Left lung (tissue), 10 donors: ENCODE measurements around the gene PLA2R1. TPM values are rescaled to one million over a fixed set of nuclear protein-coding genes. Genes with fewer than 3 reads are reported as not detected.

Experiments
- ATAC-seq: fragments of 200-7000 bp; cut with Tn5 transposase; one replicate; pipeline ENCODE4 v1.9.1; 2020; ENCODE audit warnings: moderate library complexity
- DNase-seq, 4 donors: peaks; one replicate each; pipeline ENCODE4 v3.0.0-alpha.2; 2013 to 2020
- H3K27ac ChIP-seq, 2 donors: fragments of 200-600 bp; sonication (generic) in 1 of 2; one replicate each; pipeline versions ENCODE4 v1.5.0 to v1.8.0; 2020 to 2021
- H3K27me3 ChIP-seq, 2 donors: fragments of 200-600 bp; sonication (generic) in 1 of 2; one replicate each; pipeline versions ENCODE4 v1.5.0 to v1.8.0; 2020 to 2021
- H3K36me3 ChIP-seq, 2 donors: fragments of 200-600 bp; sonication (generic) in 1 of 2; one replicate each; pipeline versions ENCODE4 v1.5.0 to v1.8.0; 2020 to 2021
- H3K4me1 ChIP-seq, 2 donors: fragments of 200-600 bp; one replicate each; pipeline ENCODE4 v1.8.0; 2021
- H3K4me3 ChIP-seq, 2 donors: fragments of 200-600 bp; sonication (generic) in 1 of 2; one replicate each; pipeline versions ENCODE4 v1.5.0 to v1.8.0; 2020 to 2021; ENCODE audit warnings: mild to moderate bottlenecking in 1 of 2
- H3K9me3 ChIP-seq, 2 donors: fragments of 200-600 bp; sonication (generic) in 1 of 2; one replicate each; pipeline versions ENCODE4 v1.5.0 to v1.8.0; 2020 to 2021
- CTCF ChIP-seq, 2 donors: fragments of 200-600 bp; sonication (generic) in 1 of 2; IDR thresholded peaks; one replicate each; pipeline versions ENCODE4 v1.5.0 to v1.8.0; 2021; ENCODE audit warnings: antibody characterized with exemption in 2 of 2
- intact Hi-C, 2 donors: fragments of 100-400 bp; cut with DNase I; formaldehyde crosslinking; loops; one replicate each; pipeline versions ENCODE4 v1.11.2 to v1.14.2; 2022
- polyA plus RNA-seq, 6 donors: library from polyadenylated mRNA; unstranded; fragments of 120-200 nt; gene quantifications; one replicate each; pipeline ENCODE4 v1.2.1, GENCODE V29; 2013; ENCODE audit not compliant: insufficient read length in 6 of 6
- total RNA-seq, 2 donors: library from RNA; stranded (reverse); fragmentation: NEBNext Ultra II Directional; extraction: Animal tissue kit (Norgen Biotek cat#: 25700); gene quantifications; one replicate each; pipeline ENCODE4 v1.2.1, GENCODE V29; 2021
- donor health status: DM: no; HTN: yes; CAD: no.
- donor health status: DM: no; HTN: no; CAD: no.

PLA2R1 gene
- total and polyA plus RNA-seq, 8 donors, result 4.1 to 7.2 (median 5.5) TPM

GRCh38 chr2:159998243-159998642 lies 64.2 kb downstream of the PLA2R1 start:
- intact Hi-C loops, result no loop called here
- DNase-seq, result no peak
- ATAC-seq, result no peak
- H3K4me3 ChIP-seq, result no peak overlapping the region
- no peaks in the 10 kb centered on the region for H3K27me3 ChIP-seq
- no peak for TF ChIP-seq CTCF (IDR thresholded peaks at IDR 0.05)
- no peaks in the 10 kb centered on the region for H3K9me3 ChIP-seq
- no peaks in the 10 kb centered on the region for H3K36me3 ChIP-seq
- H3K27ac ChIP-seq, result no peak overlapping the region
- H3K4me1 ChIP-seq, result no peaks in the 10 kb centered on the region

DNA sequence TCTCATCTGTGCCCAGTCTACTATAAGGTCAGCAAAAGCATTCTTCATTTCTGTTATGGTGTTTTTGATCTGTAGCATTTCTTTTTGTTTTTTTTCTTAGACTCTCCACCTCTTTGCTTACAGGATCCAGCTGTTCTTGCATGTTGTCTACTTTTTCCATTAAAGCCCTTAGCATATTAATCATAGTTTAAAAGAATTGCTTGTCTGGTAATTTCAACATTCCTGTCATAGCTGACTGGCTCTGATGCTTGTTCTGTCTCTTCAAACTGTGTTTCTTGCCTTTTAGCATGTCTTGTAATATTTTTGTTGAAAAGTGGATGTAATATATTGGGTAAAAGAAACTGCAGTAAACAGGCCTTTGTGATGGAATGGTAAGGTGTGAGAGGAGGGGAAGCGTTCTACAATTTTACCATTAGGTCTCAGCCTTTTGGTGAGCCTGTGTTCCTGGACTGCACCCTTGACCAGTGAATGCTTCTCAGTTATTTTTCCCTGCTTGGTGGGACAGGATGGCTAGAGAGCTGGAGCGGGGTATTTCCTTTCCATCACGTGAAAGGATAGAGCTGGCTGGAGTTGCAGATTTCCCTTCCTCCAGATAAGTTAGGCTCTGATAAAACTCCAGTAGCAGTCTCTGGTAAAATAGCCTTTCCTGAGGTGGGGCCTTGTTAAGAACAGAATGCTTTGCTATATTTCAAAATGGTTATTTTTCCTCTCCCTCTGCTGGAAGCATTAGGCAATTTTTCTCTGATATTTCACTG lies 65.4 kb downstream of the PLA2R1 start:
- intact Hi-C loops, result no loop called here
- TF ChIP-seq CTCF (IDR thresholded peaks at IDR 0.05), result no peak
- Histone ChIP-seq H3K27ac (peak overlapping the region in 1 of 2 donors; percentile 57), H3K4me1 (no peaks in the 10 kb centered on the region), H3K9me3 (no peaks in the 10 kb centered on the region), H3K27me3 (no peaks in the 10 kb centered on the region), H3K4me3 (no peak overlapping the region), H3K36me3 (no peaks in the 10 kb centered on the region)
- ATAC-seq (peak; percentile 29), DNase-seq (no peak)

GRCh38 chr2:159995038-159995437 lies 67.4 kb downstream of the PLA2R1 start:
- no peak for TF ChIP-seq CTCF (IDR thresholded peaks at IDR 0.05)
- H3K27ac ChIP-seq, result no peak overlapping the region
- no peak overlapping the region for H3K4me3 ChIP-seq
- no peaks in the 10 kb centered on the region for H3K4me1 ChIP-seq
- no peak for ATAC-seq
- no peaks in the 10 kb centered on the region for H3K9me3 ChIP-seq
- DNase-seq, result no peak
- H3K36me3 ChIP-seq, result no peaks in the 10 kb centered on the region
- H3K27me3 ChIP-seq, result no peaks in the 10 kb centered on the region
- intact Hi-C loops, result no loop called here

DNA sequence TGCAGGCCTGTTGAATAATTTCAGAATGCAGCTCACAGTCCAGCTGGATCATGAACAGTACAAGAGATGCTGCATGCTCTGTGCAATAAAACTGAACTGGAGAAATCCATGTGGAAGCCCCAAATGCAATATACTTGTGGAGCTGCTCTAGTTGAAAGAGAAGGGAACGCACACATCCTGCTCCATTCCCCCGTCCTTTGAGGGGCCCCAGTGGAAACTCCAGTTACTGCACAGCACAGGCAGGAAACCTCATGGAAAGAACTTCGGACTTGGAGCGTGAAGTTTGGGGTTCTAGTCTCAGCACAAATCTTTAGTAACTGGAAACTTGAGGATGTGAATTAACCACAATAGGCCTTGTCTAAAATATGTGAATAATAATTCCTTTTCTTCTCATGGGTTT lies 73.2 kb downstream of the PLA2R1 start:
- Histone ChIP-seq H3K4me3 (no peak overlapping the region), H3K27me3 (no peaks in the 10 kb centered on the region), H3K4me1 (no peaks in the 10 kb centered on the region), H3K9me3 (peaks cover 0 to 4% of the 10 kb centered on the region in 2 donors), H3K36me3 (no peaks in the 10 kb centered on the region), H3K27ac (no peak overlapping the region)
- intact Hi-C loops, result no loop called here
- no peak for TF ChIP-seq CTCF (IDR thresholded peaks at IDR 0.05)
- no peak for ATAC-seq
- DNase-seq, result no peak

DNA sequence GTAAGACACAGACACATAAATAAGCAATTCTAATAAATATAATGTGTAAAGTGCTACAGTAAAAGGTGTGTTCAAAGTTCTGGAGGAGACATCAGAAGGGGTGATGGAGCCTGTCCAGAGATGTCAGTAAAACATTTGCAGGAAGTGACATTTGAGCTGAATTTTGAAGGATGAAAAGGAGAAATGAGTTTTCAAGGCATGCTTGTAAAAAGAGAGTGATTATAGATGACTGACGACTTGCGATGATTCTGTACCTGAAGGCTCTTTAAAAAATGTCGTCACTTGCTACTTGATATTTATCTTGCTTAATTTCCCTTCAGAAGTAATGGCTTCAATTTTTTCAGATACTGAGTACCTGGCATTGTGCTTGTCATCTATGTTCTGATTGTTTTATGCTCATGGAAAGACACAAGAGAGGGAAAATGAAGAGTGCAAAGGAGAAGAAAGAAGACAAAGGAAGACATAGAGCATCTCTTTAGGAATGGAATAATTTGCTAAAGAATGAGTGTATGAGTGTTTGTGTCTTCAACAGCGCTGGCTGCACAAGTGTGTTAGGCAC lies 73.9 kb downstream of the PLA2R1 start:
- H3K9me3 ChIP-seq, result peaks cover 0 to 4% of the 10 kb centered on the region in 2 donors
- no peak overlapping the region for H3K27ac ChIP-seq
- no peak for ATAC-seq
- H3K27me3 ChIP-seq, result no peaks in the 10 kb centered on the region
- H3K4me3 ChIP-seq, result no peak overlapping the region
- H3K4me1 ChIP-seq, result no peaks in the 10 kb centered on the region
- no peak for TF ChIP-seq CTCF (IDR thresholded peaks at IDR 0.05)
- DNase-seq, result no peak
- intact Hi-C loops, result no loop called here
- no peaks in the 10 kb centered on the region for H3K36me3 ChIP-seq
